ENCODE results near the gene CAPN10. TPM values are rescaled to one million over a fixed set of nuclear protein-coding genes. Genes with fewer than 3 reads are reported as not detected.

Gene CAPN10
- total RNA-seq, 4 donors from 2014 or later: 6.8 to 12.2 (median 7.5) TPM

- DNase-seq (no peak), ATAC-seq (no peak)
- Histone ChIP-seq H3K36me3 (no peaks in the 10 kb centered on the region), H3K4me1 (peaks cover 19 to 33% of the 10 kb centered on the region in 2 donors), H3K9me3 (no peaks in the 10 kb centered on the region), H3K4me3 (no peak overlapping the region), H3K27ac (no peak overlapping the region), H3K27me3 (no peaks in the 10 kb centered on the region)
- intact Hi-C loops (cut with DNase I; ENCODE audit: low total_unique reads): no loop called here
- in situ Hi-C loops (cut with MboI; ENCODE audit: low sequenced_read_pairs in 4 of 4): no loop called here
- TF ChIP-seq CTCF (IDR thresholded peaks at IDR 0.05 in 4 of 5, conservative IDR thresholded peaks at IDR 0.05 in 1 of 5) (peak in 1 of 5 experiments; percentile 18), POLR2A (IDR thresholded peaks at IDR 0.05) (no peak)
Observed at GRCh38 chr2:240556553-240557100, 29.9 kb upstream of the CAPN10 start.

GRCh38 chr2:240557101-240557751 lies 29.3 kb upstream of the CAPN10 start:
- intact Hi-C loops (cut with DNase I; ENCODE audit: low total_unique reads): no loop called here
- H3K9me3 ChIP-seq: no peaks in the 10 kb centered on the region
- H3K4me3 ChIP-seq: peak overlapping the region; percentile 43 to 63 (median 50)
- H3K27ac ChIP-seq: no peak overlapping the region
- H3K27me3 ChIP-seq: no peaks in the 10 kb centered on the region
- TF ChIP-seq POLR2A (IDR thresholded peaks at IDR 0.05) (no peak), CTCF (IDR thresholded peaks at IDR 0.05 in 4 of 5, conservative IDR thresholded peaks at IDR 0.05 in 1 of 5) (no peak)
- H3K36me3 ChIP-seq: no peaks in the 10 kb centered on the region
- in situ Hi-C loops (cut with MboI; ENCODE audit: low sequenced_read_pairs in 4 of 4): no loop called here
- peaks cover 25 to 39% of the 10 kb centered on the region in 2 donors for H3K4me1 ChIP-seq
- no peak for ATAC-seq
- DNase-seq: peak in 1 of 2 donors; percentile 10

GRCh38 chr2:240557808-240558207 lies 28.7 kb upstream of the CAPN10 start, which contains the start of gene ANKMY1:
Gene ANKMY1 (minus strand): TSS chr2:240557988. CDS start chr2:240557335, 653 bp downstream.
- no peaks in the 10 kb centered on the region for H3K9me3 ChIP-seq
- no peak within 1 kb of the TSS for H3K27ac ChIP-seq
- H3K27me3 ChIP-seq: no peaks in the 10 kb centered on the region
- H3K4me1 ChIP-seq: peaks cover 30 to 40% of the 10 kb centered on the region in 2 donors
- no peaks in the 10 kb centered on the region for H3K36me3 ChIP-seq
- in situ Hi-C loops (cut with MboI; ENCODE audit: low sequenced_read_pairs in 4 of 4) (no loop called here), intact Hi-C loops (cut with DNase I; ENCODE audit: low total_unique reads) (no loop called here)
- H3K4me3 ChIP-seq: peak within 1 kb of the TSS; percentile 43 to 63 (median 50)
- DNase-seq (peak in 1 of 2 donors; percentile 34), ATAC-seq (no peak)
- TF ChIP-seq CTCF (IDR thresholded peaks at IDR 0.05 in 4 of 5, conservative IDR thresholded peaks at IDR 0.05 in 1 of 5) (no peak), POLR2A (IDR thresholded peaks at IDR 0.05) (no peak)

GRCh38 chr2:240558236-240558761 lies 28.2 kb upstream of the CAPN10 start:
- peaks cover 30 to 40% of the 10 kb centered on the region in 2 donors for H3K4me1 ChIP-seq
- no peaks in the 10 kb centered on the region for H3K36me3 ChIP-seq
- no peaks in the 10 kb centered on the region for H3K9me3 ChIP-seq
- ATAC-seq (no peak), DNase-seq (peak in 1 of 2 donors; percentile 10)
- H3K4me3 ChIP-seq: peak overlapping the region in 3 of 4 donors; percentile 48 to 63 (median 52)
- intact Hi-C loops (cut with DNase I; ENCODE audit: low total_unique reads): no loop called here
- in situ Hi-C loops (cut with MboI; ENCODE audit: low sequenced_read_pairs in 4 of 4): no loop called here
- no peaks in the 10 kb centered on the region for H3K27me3 ChIP-seq
- H3K27ac ChIP-seq: no peak overlapping the region
- no peak for TF ChIP-seq POLR2A (IDR thresholded peaks at IDR 0.05)
- TF ChIP-seq CTCF (IDR thresholded peaks at IDR 0.05 in 4 of 5, conservative IDR thresholded peaks at IDR 0.05 in 1 of 5): no peak
